Measurements from ENCODE around the gene AVPR2. TPM values are rescaled to one million over a fixed set of nuclear protein-coding genes. Genes with fewer than 3 reads are reported as not detected.

The AVPR2 gene
- total RNA-seq, 2 donors from 2014 or later, result not detected

- no peaks in the 10 kb centered on the region for H3K27me3 Mint-ChIP-seq (ENCODE audit: insufficient read depth)
- H3K9me3 ChIP-seq (ENCODE audit: control insufficient read depth, low read length), result no peaks in the 10 kb centered on the region
- H3K36me3 Mint-ChIP-seq (ENCODE audit: low read depth), result peaks cover 8% of the 10 kb centered on the region
- DNase-seq, result no peak
- H3K4me3 ChIP-seq (ENCODE audit: low read length), result no peak overlapping the region
- peaks cover 4% of the 10 kb centered on the region for H3K36me3 ChIP-seq (ENCODE audit: control insufficient read depth, insufficient read depth, low read length)
- WGBS, 2 experiments (ENCODE audit: insufficient coverage in 1 of 2, insufficient read length in 1 of 2), result 23% methylated on average over 3 of the region's 4 CpGs; no CpG with 5 or more reads in 1 of the 2 experiments
- H3K9ac ChIP-seq (ENCODE audit: extremely low read depth, low read length, poor library complexity, severe bottlenecking), result no peak overlapping the region
- peaks cover 66% of the 10 kb centered on the region for H3K9me3 Mint-ChIP-seq
- H3K4me3 Mint-ChIP-seq, result peak overlapping the region; percentile 71
- H3K27me3 ChIP-seq (ENCODE audit: control insufficient read depth, insufficient read depth, low read length, poor library complexity, severe bottlenecking), result no peaks in the 10 kb centered on the region
- TF ChIP-seq CTCF (conservative IDR thresholded peaks at IDR 0.05), result no peak
- no peak overlapping the region for H3K27ac Mint-ChIP-seq
- peaks cover 6% of the 10 kb centered on the region for H3K4me1 Mint-ChIP-seq
- H3K4me1 ChIP-seq (ENCODE audit: control insufficient read depth, insufficient read depth, low read length), result no peaks in the 10 kb centered on the region
- H3K27ac ChIP-seq (ENCODE audit: low read depth, low read length), result peak overlapping the region; percentile 94
Observed at GRCh38 chrX:153926552-153926857, 22.0 kb downstream of the AVPR2 start.

- Histone ChIP-seq H3K9ac (ENCODE audit: extremely low read depth, low read length, poor library complexity, severe bottlenecking) (peak overlapping the region; percentile 79), H3K4me3 (ENCODE audit: low read length) (peak overlapping the region; percentile 82), H3K27me3 (ENCODE audit: control insufficient read depth, insufficient read depth, low read length, poor library complexity, severe bottlenecking) (no peaks in the 10 kb centered on the region), H3K36me3 (ENCODE audit: control insufficient read depth, insufficient read depth, low read length) (peaks cover 5% of the 10 kb centered on the region), H3K4me1 (ENCODE audit: control insufficient read depth, insufficient read depth, low read length) (no peaks in the 10 kb centered on the region), H3K27ac (ENCODE audit: low read depth, low read length) (peak overlapping the region; percentile 94), H3K9me3 (ENCODE audit: control insufficient read depth, low read length) (no peaks in the 10 kb centered on the region)
- DNase-seq, result no peak
- Mint-ChIP-seq H3K36me3 (ENCODE audit: low read depth) (peaks cover 12% of the 10 kb centered on the region), H3K4me1 (peaks cover 6% of the 10 kb centered on the region), H3K9me3 (peaks cover 70% of the 10 kb centered on the region), H3K4me3 (peak overlapping the region; percentile 71), H3K27ac (peak overlapping the region; percentile 86), H3K27me3 (ENCODE audit: insufficient read depth) (no peaks in the 10 kb centered on the region)
- TF ChIP-seq CTCF (conservative IDR thresholded peaks at IDR 0.05), result no peak
- WGBS, 2 experiments (ENCODE audit: insufficient coverage in 1 of 2, insufficient read length in 1 of 2), result 10 to 29% methylated on average over 7 to 25 of the region's 31 CpGs
Observed at GRCh38 chrX:153926858-153927671, 22.6 kb downstream of the AVPR2 start.

GRCh38 chrX:153927672-153927921, 23.1 kb downstream of the AVPR2 start:
- Mint-ChIP-seq H3K36me3 (ENCODE audit: low read depth) (peaks cover 12% of the 10 kb centered on the region), H3K4me3 (peak overlapping the region; percentile 71), H3K9me3 (peaks cover 71% of the 10 kb centered on the region), H3K27me3 (ENCODE audit: insufficient read depth) (no peaks in the 10 kb centered on the region), H3K27ac (peak overlapping the region; percentile 86), H3K4me1 (peaks cover 3% of the 10 kb centered on the region)
- Histone ChIP-seq H3K4me3 (ENCODE audit: low read length) (peak overlapping the region; percentile 82), H3K4me1 (ENCODE audit: control insufficient read depth, insufficient read depth, low read length) (no peaks in the 10 kb centered on the region), H3K27me3 (ENCODE audit: control insufficient read depth, insufficient read depth, low read length, poor library complexity, severe bottlenecking) (no peaks in the 10 kb centered on the region), H3K9me3 (ENCODE audit: control insufficient read depth, low read length) (no peaks in the 10 kb centered on the region), H3K9ac (ENCODE audit: extremely low read depth, low read length, poor library complexity, severe bottlenecking) (peak overlapping the region; percentile 79), H3K36me3 (ENCODE audit: control insufficient read depth, insufficient read depth, low read length) (peaks cover 5% of the 10 kb centered on the region), H3K27ac (ENCODE audit: low read depth, low read length) (peak overlapping the region; percentile 94)
- DNase-seq, result no peak
- WGBS, 2 experiments (ENCODE audit: insufficient coverage in 1 of 2, insufficient read length in 1 of 2), result 3% methylated on average over 8 of the region's 8 CpGs; no CpG with 5 or more reads in 1 of the 2 experiments
- no peak for TF ChIP-seq CTCF (conservative IDR thresholded peaks at IDR 0.05)

Measured in endodermal cell (in vitro differentiated cells).